GM21447 (cell line): ENCODE measurements around the gene SH3RF3.

ENCODE experiments used
- ATAC-seq: cut with Tn5 transposase; IDR thresholded peaks from one replicate; pipeline ENCODE4 v1.9.1; 2021; ENCODE audit not compliant: unreplicated experiment

The SH3RF3 gene

GRCh38 chr2:109402180-109402579 lies 273.2 kb downstream of the SH3RF3 start:
- ATAC-seq: no peak

DNA sequence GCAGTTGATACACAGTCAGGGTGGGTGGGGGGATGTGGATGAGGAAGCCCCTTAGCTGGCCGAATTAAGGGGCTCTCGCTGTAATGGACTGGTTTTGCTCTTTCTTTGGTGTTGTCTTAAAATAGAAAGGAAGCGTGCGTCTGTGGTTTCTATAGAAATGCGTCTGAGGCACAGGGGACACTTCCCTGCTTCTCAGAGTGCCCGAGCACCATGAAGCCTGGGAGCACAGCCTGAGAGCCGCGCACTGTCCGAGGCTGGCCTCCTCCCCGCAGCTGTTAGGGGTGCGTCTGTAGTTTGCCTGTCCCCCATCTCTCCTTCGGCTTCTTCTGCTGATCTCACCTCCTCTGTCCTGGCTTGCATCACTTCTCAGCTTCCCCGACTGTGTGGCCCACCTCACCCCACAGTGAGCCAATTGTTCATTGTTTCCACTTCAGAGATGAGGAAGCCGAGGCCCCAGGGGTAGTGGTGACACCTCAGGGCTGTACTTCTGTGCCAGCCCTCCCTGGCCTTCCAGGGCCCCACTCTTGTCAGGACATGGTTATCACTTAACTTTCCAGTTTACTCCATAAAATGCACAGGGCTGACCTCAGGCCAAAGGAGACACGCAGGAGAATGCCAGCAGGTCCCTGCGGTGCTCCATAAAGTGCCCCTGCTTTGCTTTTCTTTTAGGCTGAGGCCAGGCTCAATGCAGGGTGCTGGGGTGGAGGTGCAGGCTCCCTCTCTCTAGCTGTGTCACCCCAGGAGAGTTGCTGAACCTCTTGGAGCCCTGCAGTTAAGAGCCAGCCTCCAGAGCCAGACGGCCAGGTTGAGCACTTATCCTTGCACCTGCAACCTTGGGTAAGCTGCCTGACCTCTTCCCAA lies 274.2 kb downstream of the SH3RF3 start:
- no peak for ATAC-seq

GRCh38 chr2:109403841-109404201 lies 274.8 kb downstream of the SH3RF3 start:
- ATAC-seq: no peak

GRCh38 chr2:109404681-109405080 lies 275.7 kb downstream of the SH3RF3 start:
- ATAC-seq: no peak

GRCh38 chr2:109405873-109406272 lies 276.9 kb downstream of the SH3RF3 start:
- no peak for ATAC-seq

DNA sequence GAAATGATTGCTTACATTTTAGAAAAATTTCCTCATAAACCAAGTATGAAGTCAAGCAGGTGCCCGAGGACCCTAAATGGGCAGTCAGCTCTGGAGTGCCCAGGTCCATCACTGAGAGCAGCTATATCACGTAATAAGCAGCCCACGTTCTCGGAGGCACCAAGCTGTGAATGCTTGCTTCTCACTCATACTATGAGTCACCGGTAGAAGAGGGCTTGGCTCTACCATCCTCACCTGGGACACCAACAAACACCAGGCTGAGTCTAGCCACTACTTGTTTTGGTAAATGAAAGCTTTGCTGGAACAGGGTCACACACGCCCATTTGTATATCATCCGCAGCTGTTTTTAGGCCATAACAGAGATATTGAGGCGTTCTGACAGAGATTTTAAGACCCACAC lies 277.3 kb downstream of the SH3RF3 start:
- no peak for ATAC-seq

DNA sequence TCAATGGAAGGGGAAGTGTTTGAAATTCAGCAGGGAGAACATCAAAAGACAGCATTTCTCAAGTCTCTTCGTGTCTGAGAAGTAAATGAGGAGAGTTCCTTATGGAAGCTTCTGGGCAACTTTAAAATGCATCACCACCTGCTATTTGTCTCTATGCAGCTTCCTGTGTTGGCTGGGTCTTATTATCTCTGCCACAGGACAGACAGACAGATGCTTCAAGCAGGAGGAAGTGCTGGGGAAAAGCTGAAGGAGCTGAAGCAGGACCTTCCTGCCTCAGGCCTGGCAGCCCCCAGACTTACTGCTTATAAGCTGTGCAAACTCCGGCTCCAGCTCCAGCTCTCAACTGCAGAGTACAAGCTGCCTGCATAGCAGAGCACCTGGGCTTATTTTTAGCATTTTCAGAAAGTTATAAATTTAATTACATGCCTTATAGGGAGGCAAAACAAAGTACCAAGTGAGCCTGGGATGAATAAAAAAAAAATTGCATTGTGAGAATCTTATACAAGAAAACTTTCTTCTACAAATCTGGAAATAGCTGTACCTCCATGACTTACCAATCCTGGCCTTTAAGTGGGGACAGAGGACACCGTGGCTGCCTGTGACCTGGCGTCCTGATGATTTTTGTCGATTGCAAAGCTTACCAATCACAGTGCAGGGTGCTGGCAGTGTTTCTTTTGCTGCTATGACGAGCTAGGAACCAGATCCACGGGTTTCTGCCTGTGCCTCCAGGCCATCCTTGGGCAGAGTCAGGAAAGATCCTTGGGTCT lies 278.5 kb downstream of the SH3RF3 start:
- ATAC-seq: no peak

DNA sequence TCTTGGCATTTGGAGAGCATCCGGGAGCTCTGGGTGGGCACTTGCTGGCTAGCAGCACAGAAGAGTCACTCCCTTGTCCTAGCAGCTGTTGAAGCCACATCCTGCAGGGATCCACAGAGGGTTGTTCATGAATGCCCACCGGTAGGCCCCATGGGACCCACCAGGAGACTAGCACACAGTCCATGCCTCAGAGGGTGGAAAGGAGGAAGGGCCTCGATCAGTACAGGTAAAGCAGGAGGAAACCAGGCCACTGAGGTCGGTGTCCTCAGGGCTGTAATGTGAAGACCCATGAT lies 279.0 kb downstream of the SH3RF3 start:
- no peak for ATAC-seq

- no peak for ATAC-seq
Observed at GRCh38 chr2:109409321-109410038, 280.5 kb downstream of the SH3RF3 start.

DNA sequence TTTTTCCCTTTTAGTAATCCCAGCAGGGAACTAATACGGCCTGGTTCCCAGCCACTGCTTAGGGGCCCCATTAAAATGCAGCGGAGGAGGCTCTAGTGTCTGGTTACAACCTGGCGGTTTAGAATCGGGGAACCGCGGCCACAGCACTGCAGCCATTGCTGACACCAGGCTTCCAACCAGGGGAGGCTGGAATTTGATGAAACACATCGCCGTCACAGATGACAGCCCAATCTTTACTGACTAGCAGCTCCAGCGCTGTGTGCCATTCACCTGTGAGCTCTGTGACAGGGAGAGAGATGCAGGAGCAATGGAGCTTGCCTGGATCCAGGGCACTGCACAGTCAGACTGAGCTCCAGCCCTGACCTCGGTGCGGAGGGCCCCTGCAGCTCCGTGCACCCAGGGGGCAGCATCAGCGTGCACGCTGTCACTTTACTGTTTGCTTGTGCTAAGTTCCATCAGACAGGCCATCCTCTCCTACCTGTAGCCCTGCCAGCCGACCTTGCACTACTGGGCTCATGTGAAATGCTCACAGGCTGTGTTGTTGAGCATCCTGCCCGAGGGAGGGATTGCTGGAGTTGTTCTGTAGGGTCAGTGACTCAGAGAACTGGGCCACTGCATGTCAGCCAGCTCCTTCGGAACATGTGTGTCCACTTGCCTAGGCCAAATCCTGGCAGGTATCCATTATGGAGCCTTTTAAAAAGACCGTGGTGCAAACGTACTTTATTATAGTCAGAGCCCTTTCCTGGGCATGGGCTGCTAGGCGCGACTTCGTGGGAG lies 281.2 kb downstream of the SH3RF3 start:
- no peak for ATAC-seq

DNA sequence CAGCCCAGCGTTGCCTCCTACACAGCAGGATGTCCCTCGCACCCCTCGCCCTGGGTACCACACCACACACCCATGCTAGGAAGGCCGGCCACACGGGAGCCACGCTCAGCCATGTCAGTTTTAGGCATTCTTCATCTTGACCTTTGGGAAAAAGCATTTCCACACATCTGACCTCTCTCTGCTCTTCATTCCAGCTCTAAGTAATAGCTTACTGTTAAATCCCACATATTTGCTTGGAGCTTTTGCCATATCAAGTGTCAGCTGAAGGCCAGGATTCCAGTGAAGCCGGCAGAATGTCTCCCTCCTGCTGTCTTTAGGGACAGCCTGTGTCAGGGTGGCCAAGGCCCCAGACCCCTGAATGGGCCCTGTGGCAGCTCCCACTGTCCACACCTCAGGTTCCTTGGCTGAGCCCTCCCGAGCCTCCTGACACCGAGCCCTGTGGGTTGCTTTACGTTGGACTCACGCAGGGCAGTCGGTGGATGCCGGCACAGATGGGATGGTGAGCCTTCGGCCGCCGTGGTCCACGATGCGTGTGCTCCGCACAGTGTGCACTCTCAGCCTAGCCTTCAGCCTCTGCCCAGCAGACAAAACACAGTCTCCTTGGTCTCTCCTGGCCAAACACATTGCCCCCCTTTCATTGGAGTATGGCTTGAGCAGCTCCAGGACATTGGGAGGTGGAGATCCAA lies 282.8 kb downstream of the SH3RF3 start:
- no peak for ATAC-seq

GRCh38 chr2:109415581-109416013 lies 286.6 kb downstream of the SH3RF3 start:
- no peak for ATAC-seq

DNA sequence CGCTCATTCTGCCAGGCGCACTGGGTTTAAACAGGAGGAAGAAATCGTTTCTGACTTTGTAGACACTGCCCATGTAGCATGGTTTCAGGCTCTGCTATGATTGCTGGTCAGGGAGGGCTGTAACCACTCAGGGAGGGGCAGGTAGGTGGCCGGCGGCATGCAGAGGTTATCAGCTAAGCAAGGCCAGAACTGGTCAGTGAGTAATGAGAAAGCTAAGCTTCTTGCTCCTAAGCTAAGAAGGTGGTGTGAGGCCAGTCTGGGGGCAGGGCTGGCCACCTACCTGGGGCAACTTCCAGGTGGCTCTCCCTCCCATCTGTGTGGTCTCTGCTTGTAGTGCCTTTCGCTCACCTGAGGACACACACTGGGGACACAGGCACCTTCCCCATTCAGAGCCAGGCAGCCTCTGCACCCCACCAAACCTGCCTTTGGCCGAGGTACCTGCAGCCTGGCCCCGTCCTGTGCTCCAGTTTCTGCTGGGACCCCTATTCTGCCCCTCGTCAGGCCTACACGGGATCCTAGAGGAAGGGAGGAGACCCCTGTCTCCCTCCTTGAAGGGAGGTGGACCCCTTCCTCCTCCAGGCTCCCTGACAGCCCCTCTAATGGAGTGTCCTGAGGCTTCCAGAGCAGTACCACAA lies 288.8 kb downstream of the SH3RF3 start:
- ATAC-seq: no peak

DNA sequence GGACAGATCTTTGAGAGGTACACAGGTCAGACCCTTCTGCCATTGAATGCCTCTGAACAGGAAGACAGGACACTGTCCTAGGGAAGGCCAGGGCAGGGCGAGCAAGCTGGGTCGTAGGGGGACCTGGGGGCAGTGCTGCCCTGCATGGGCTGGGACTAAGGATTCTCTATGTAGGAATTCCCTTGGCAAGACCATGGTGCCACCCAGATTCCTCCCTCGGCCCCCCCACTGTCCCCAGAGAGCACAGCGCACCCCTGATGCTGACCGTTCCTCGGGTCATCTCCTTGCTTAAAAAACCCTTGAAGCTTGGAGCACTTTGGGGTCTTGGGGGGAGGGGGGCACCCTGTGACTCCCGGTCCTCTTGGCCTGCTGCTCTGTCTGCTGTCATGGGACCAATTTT lies 289.7 kb downstream of the SH3RF3 start:
- no peak for ATAC-seq

GRCh38 chr2:109419171-109419756 lies 290.3 kb downstream of the SH3RF3 start:
- ATAC-seq: no peak

DNA sequence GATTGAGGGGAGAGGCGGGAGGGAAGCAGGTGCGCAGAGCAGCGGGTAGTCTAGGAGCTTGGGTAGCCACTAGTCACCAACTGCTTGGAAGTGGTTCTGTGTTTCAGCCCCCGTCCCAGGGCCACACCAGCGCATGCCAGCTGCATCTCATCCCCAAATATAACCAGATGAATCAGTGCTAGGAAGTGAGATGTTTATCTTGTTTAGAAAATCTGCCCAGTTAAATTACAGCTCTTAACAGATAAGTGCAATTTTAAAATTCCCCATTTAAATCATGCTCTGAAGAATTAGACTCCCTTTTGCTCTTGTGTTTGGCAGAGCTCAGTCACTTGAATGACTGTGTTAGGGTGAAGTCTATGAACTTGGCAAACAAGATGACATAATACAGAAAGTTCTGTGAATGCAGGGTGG lies 291.0 kb downstream of the SH3RF3 start:
- no peak for ATAC-seq

- no peak for ATAC-seq
Observed at GRCh38 chr2:109421101-109421500, 292.1 kb downstream of the SH3RF3 start.

DNA sequence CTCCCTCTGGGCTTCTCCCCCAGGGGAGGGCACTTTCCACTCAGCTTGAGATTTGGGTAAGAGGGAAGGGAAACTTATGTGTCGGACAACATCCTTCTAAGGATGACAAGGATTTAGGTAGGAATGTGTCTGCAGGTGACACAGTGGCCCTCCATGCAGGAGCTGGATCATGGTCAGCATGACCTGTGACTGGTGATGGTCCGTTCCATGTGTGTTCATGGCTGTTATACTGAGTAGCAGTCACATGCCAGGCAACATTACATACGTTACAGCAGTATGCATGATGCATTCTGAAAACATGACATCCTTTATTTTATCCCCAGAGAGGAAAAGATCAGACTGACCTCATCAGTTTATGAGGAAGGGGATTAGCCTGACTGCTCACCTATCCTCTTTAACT lies 292.6 kb downstream of the SH3RF3 start:
- no peak for ATAC-seq

DNA sequence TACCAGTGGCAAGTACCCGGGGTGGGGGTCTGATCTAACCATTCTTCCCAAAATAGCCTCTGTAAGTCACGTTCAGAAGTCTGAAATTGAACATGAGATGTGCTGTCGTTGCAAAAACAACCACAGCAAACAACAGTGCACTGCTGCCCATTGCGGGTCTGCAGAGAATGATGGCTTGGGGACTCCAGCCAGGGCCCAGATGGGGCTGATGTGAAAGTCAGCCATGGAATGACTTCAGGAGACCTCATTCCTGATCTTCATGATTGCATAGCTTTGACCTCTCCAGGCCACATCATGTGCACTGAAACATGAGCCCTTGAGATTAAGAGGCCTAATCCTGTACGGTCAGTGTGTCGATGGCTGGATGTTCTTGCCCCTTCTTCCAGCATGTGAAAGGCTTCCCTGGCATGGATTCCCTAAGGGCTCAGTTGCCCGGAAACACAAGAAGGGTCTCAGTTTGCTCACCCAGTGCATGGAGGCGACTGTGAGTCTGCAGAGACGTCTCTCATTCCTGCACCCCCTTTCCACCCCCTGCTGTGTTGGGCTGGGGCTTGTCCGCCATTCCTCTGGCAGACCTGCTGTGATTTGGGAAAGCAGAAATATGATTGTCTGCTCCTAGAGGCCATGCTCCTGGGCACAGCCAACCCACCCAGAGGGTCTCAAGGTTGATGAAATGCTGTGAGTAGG lies 293.2 kb downstream of the SH3RF3 start:
- ATAC-seq: no peak
